IMR-90 (cell line): Measurements from ENCODE around the gene ALOXE3. TPM values are rescaled to one million over a fixed set of nuclear protein-coding genes. Genes with fewer than 3 reads are reported as not detected.

ENCODE experiments used
- ATAC-seq: fragments of 200-7000 bp; cut with Tn5 transposase; 2 replicates; pipeline ENCODE4 v1.9.1; 2020; ENCODE audit warnings: low read depth, mild to moderate bottlenecking, moderate library complexity
- BruUV-seq: library from RNA; stranded (reverse); fragments of 400-500 nt; replicated peaks from 2 replicates; lab custom pipeline; 2021; lab: Mats Ljungman, UMichigan
- CTCF ChIA-PET: fragments of 300-600 bp; formaldehyde crosslinking; extraction: SDS; loops from one replicate; lab custom pipeline; 2021; ENCODE audit warnings: antibody characterized with exemption; lab: Yijun Ruan, JAX
- POLR2A ChIA-PET: fragments of 300-600 bp; sonication (Branson Sonifier 250); formaldehyde crosslinking; loops from one replicate; lab custom pipeline; 2022; ENCODE audit warnings: antibody characterized with exemption; ENCODE audit not compliant: unreplicated experiment; lab: Charles Lee
- DNase-seq: peaks from one replicate; pipeline ENCODE4 v3.0.0; 2013
- H2AFZ ChIP-seq: replicated peaks from 2 replicates; pipeline ENCODE3; 2013; ENCODE audit warnings: low read length, mild to moderate bottlenecking; ENCODE audit not compliant: poor library complexity
- H2AK5ac ChIP-seq: 2 replicates; pipeline ENCODE4 v1.6.1; 2013; ENCODE audit warnings: low read depth, low read length, inconsistent platforms
- H2AK9ac ChIP-seq: replicated peaks from 2 replicates; pipeline ENCODE3; 2013; ENCODE audit warnings: mild to moderate bottlenecking, low read depth, low read length, moderate library complexity; ENCODE audit not compliant: poor library complexity
- H2BK120ac ChIP-seq: 2 replicates; pipeline ENCODE4 v1.6.1; 2013; ENCODE audit warnings: low read depth, low read length, inconsistent platforms
- H2BK15ac ChIP-seq: 3 replicates; pipeline ENCODE4 v1.6.1; 2013; ENCODE audit warnings: low read depth, low read length, inconsistent platforms
- H2BK20ac ChIP-seq: 2 replicates; pipeline ENCODE4 v1.6.1; 2013; ENCODE audit warnings: low read depth, mild to moderate bottlenecking, inconsistent platforms, low read length, moderate library complexity
- H2BK5ac ChIP-seq: 2 replicates; pipeline ENCODE4 v1.6.1; 2013; ENCODE audit warnings: mild to moderate bottlenecking, low read depth, low read length, inconsistent platforms; ENCODE audit not compliant: poor library complexity, severe bottlenecking
- H3K14ac ChIP-seq: replicated peaks from 2 replicates; pipeline ENCODE4 v1.6.1; 2013; ENCODE audit warnings: low read depth, low read length, inconsistent platforms
- H3K18ac ChIP-seq: 2 replicates; pipeline ENCODE4 v1.6.1; 2013; ENCODE audit warnings: low read depth, low read length, control low read depth
- H3K23ac ChIP-seq: 2 replicates; pipeline ENCODE4 v1.6.1; 2013; ENCODE audit warnings: low read depth, low read length, inconsistent platforms
- H3K27ac ChIP-seq: 2 replicates; pipeline ENCODE4 v1.5.1; 2013; ENCODE audit warnings: mild to moderate bottlenecking, control low read depth, low read length; ENCODE audit not compliant: insufficient read depth
- H3K27me3 ChIP-seq: 2 replicates; pipeline ENCODE4 v1.6.1; 2013; ENCODE audit warnings: low read length; ENCODE audit not compliant: control insufficient read depth, insufficient read depth
- H3K36me3 ChIP-seq: 2 replicates; pipeline ENCODE4 v1.6.1; 2013; ENCODE audit warnings: low read length, mixed read lengths; ENCODE audit not compliant: control insufficient read depth, insufficient read depth
- H3K4ac ChIP-seq: 2 replicates; pipeline ENCODE4 v1.6.1; 2013; ENCODE audit warnings: low read depth, low read length, inconsistent platforms
- H3K4me1 ChIP-seq: 2 replicates; pipeline ENCODE4 v1.6.1; 2013; ENCODE audit warnings: low read length, mixed read lengths; ENCODE audit not compliant: control insufficient read depth, insufficient read depth
- H3K4me2 ChIP-seq: 2 replicates; pipeline ENCODE4 v1.6.1; 2013; ENCODE audit warnings: low read depth, mild to moderate bottlenecking, control low read depth, low read length, moderate library complexity
- H3K4me3 ChIP-seq: 2 replicates; pipeline ENCODE4 v1.5.1; 2013; ENCODE audit warnings: low read depth, mild to moderate bottlenecking, control low read depth, low read length, moderate library complexity; ENCODE audit not compliant: insufficient read depth
- H3K56ac ChIP-seq: 2 replicates; pipeline ENCODE4 v1.6.1; 2013; ENCODE audit warnings: low read length, inconsistent platforms; ENCODE audit not compliant: insufficient read depth; ENCODE audit errors: extremely low read depth
- H3K79me1 ChIP-seq, 2 experiments: 2 replicates each; pipeline ENCODE4 v1.6.1; 2013; ENCODE audit warnings: low read length in 2 of 2, inconsistent platforms in 1 of 2, low read depth in 1 of 2
- H3K9ac ChIP-seq: 2 replicates; pipeline ENCODE4 v1.6.1; 2013; ENCODE audit warnings: low read depth, low read length, control low read depth
- H3K9me1 ChIP-seq: 2 replicates; pipeline ENCODE4 v1.6.1; 2013; ENCODE audit warnings: low read length, inconsistent platforms; ENCODE audit not compliant: insufficient read depth
- H3K9me3 ChIP-seq: 2 replicates; pipeline ENCODE4 v1.6.1; 2013; ENCODE audit warnings: low read length; ENCODE audit not compliant: control insufficient read depth, insufficient read depth
- H4K20me1 ChIP-seq: 2 replicates; pipeline ENCODE4 v1.6.1; 2013; ENCODE audit warnings: low read length, inconsistent platforms; ENCODE audit not compliant: insufficient read depth
- H4K5ac ChIP-seq: 2 replicates; pipeline ENCODE4 v1.6.1; 2013; ENCODE audit warnings: mild to moderate bottlenecking, low read depth, low read length, control low read depth
- H4K8ac ChIP-seq, 2 experiments: 2 replicates each; pipeline ENCODE4 v1.6.1; 2013; ENCODE audit warnings: low read depth in 2 of 2, low read length in 2 of 2, control low read depth in 1 of 2, inconsistent platforms in 1 of 2
- H4K91ac ChIP-seq: 2 replicates; pipeline ENCODE4 v1.6.1; 2013; ENCODE audit warnings: low read depth, low read length, inconsistent platforms; ENCODE audit not compliant: insufficient read depth
- MAZ ChIP-seq: IDR thresholded peaks from 2 replicates; pipeline ENCODE4 v1.6.1; 2012; ENCODE audit warnings: low read depth, mild to moderate bottlenecking, low read length, improper control_type of control experiment, moderate library complexity, borderline replicate concordance
- MXI1 ChIP-seq: IDR thresholded peaks from 2 replicates; pipeline ENCODE4 v1.6.1; 2012; ENCODE audit warnings: low read depth, mild to moderate bottlenecking, low read length, moderate library complexity, borderline replicate concordance
- RCOR1 ChIP-seq: IDR thresholded peaks from 2 replicates; pipeline ENCODE4 v1.6.1; 2012; ENCODE audit warnings: mild to moderate bottlenecking, low read length, improper control_type of control experiment; ENCODE audit not compliant: insufficient replicate concordance
- WGBS, 2 experiments: methylation state at CpG; one replicate each; pipeline versions ENCODE4 v1.1.5 to v1.1.7; 2013; ENCODE audit warnings: missing lambda C conversion rate in 2 of 2; ENCODE audit not compliant: insufficient read length in 1 of 2; ENCODE audit errors: extremely low coverage in 2 of 2; 5-methylcytosine and 5-hydroxymethylcytosine counted together
- dilution Hi-C: fragments of 300-500 bp; cut with HindIII; formaldehyde crosslinking; loops from one replicate; pipeline ENCODE4 v1.14.3; 2018; ENCODE audit warnings: low sequenced_read_pairs; ENCODE audit not compliant: unreplicated experiment
- in situ Hi-C: fragments of 300-500 bp; cut with MboI; formaldehyde crosslinking; loops from 3 replicates; pipeline ENCODE4 v1.14.3; 2019; ENCODE audit warnings: low sequenced_read_pairs, inconsistent platforms, mixed read lengths
- intact Hi-C: fragments of 100-400 bp; cut with micrococcal nuclease; formaldehyde crosslinking; loops from 2 replicates; pipeline ENCODE4 v1.10.0; 2022
- polyA plus RNA-seq, 3 experiments: library from polyadenylated mRNA; depleted of rRNA; stranded (reverse); fragments of >200 nt; gene quantifications; 2 replicates each; pipeline ENCODE4 v1.2.3, GENCODE V29; 2012; ENCODE audit warnings: low replicate concordance in 1 of 3
- total RNA-seq: library from RNA; depleted of rRNA; stranded (reverse); fragments of >200 nt; gene quantifications from 2 replicates; pipeline ENCODE4 v1.2.3, GENCODE V29; 2012

Gene ALOXE3
- total and polyA plus RNA-seq, 2 of the 4 experiments (the other 2 are of a cell fraction), result under 0.01 to 0.26 TPM

DNA sequence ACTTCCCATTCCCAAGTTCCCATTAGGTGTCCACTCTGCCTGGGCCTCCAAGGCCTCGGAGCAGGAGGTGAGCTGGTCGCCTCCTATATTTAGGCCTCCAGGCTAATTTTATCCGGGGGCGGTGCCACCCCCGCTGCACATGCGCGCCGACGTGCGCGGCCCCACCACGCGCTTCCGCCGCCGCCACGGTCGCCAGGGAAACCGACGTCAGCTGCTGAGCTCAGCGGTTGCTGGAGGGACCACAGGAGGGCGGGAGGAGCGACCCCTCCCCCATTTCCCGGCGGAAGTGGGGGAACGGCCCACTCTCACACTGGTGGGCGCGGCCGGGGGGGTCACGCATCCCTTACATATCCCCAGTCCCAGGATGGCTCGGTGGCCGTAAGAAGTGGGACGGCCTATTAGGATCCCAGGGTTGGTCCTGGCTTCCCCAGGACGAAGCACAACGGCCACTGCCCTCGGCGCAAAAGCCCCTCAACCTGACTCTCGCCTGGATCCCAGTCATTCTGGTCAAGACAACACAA is 32.9 kb upstream of the ALOXE3 start (continued):
- TF ChIP-seq MAZ, result peak; percentile 98

- H3K14ac ChIP-seq, result peak overlapping the region; percentile 77
- POLR2A ChIA-PET, result interaction anchor here (0.5 kb wide), 1 partner anchor 97 kb away, joined by 3 read pairs; the partner anchor contains the start of gene CTC1
- dilution Hi-C loops, result no loop called here
- peak overlapping the region in 1 of 2 experiments; percentile 79; a peak in 2 of 4 replicates for H4K8ac ChIP-seq
- peak overlapping the region; percentile 47; the same call in 1 of the 2 replicates for H2AK5ac ChIP-seq
- H3K23ac ChIP-seq, result no peak overlapping the region
- peak overlapping the region; percentile 18; the same call in 1 of the 2 replicates for H3K9ac ChIP-seq
- peak overlapping the region; percentile 84 for H3K4me2 ChIP-seq
- CTCF ChIA-PET, result interaction anchor here (0.6 to 1.5 kb wide), 3 partner anchors 9 to 31 kb away, joined by 3 read pairs; no protein-coding TSS in a partner anchor
- H2BK20ac ChIP-seq, result peak overlapping the region; percentile 44; the same call in 1 of the 2 replicates
- H3K9me3 ChIP-seq, result no peaks in the 10 kb centered on the region
- H2BK5ac ChIP-seq, result peak overlapping the region; percentile 59
- no peak overlapping the region for H3K18ac ChIP-seq
- H4K5ac ChIP-seq, result no peak overlapping the region
- in situ Hi-C loops, result loop anchor here (25.0 kb wide), 1 partner anchor 913 kb away; the partner anchor contains the start of genes DVL2, GABARAP and PHF23
- 0 out of 2 replicates have a peak overlapping the region, but pooled peaks have one; percentile 17 for H3K4me3 ChIP-seq
- 82% methylated on average over 8 of the region's 18 CpGs; no CpG with 5 or more reads in 1 of the 2 experiments for WGBS, 2 experiments
- H2AFZ ChIP-seq, result peak overlapping the region; percentile 88
- H2BK15ac ChIP-seq, result peak overlapping the region; percentile 40; the same call in 1 of the 3 replicates
- peak overlapping the region; percentile 50 for H3K27ac ChIP-seq
- peaks cover 3 to 31% of the 10 kb centered on the region in 2 experiments; a peak in 2 of 4 replicates for H3K79me1 ChIP-seq
- H4K91ac ChIP-seq, result peak overlapping the region; percentile 73
- no TSS peak for BruUV-seq
- H3K56ac ChIP-seq, result no peak overlapping the region
- H3K9me1 ChIP-seq, result peaks cover 18% of the 10 kb centered on the region
- intact Hi-C loops, result no loop called here
- TF ChIP-seq MAZ (no peak), RCOR1 (no peak), MXI1 (no peak)
- peak overlapping the region; percentile 90 for H2AK9ac ChIP-seq
- ATAC-seq (no peak), DNase-seq (no peak)
- H3K4ac ChIP-seq, result peak overlapping the region; percentile 83; the same call in 1 of the 2 replicates
- no peaks in the 10 kb centered on the region for H3K27me3 ChIP-seq
- H3K36me3 ChIP-seq, result peaks cover 39% of the 10 kb centered on the region
- H2BK120ac ChIP-seq, result peak overlapping the region; percentile 53; the same call in 1 of the 2 replicates
- peaks cover 21% of the 10 kb centered on the region for H3K4me1 ChIP-seq
- H4K20me1 ChIP-seq, result peaks cover 9% of the 10 kb centered on the region
These were observed 32.1 kb upstream of the ALOXE3 start for GRCh38 chr17:8150194-8151119.
